Renal cortical epithelial cell (primary cell): Measurements from ENCODE around the gene SPINK1. TPM values are rescaled to one million over a fixed set of nuclear protein-coding genes. Genes with fewer than 3 reads are reported as not detected.
"Not testable (repeated sequence)": the region's sequence is repeated elsewhere in the genome, so short reads cannot be mapped to it uniquely, and the experiment has no call there.

Experiments used
- DNase-seq: peaks from one replicate; pipeline ENCODE4 v3.0.0-alpha.2; 2011; ENCODE audit warnings: low read depth
- total RNA-seq: library from RNA; depleted of rRNA; stranded (reverse); fragments of >200 nt; gene quantifications from 2 replicates; pipeline ENCODE4 v1.2.3, GENCODE V29; 2014

The SPINK1 gene
- total RNA-seq, 1 donor from 2014 or later = 0.40 TPM

DNA sequence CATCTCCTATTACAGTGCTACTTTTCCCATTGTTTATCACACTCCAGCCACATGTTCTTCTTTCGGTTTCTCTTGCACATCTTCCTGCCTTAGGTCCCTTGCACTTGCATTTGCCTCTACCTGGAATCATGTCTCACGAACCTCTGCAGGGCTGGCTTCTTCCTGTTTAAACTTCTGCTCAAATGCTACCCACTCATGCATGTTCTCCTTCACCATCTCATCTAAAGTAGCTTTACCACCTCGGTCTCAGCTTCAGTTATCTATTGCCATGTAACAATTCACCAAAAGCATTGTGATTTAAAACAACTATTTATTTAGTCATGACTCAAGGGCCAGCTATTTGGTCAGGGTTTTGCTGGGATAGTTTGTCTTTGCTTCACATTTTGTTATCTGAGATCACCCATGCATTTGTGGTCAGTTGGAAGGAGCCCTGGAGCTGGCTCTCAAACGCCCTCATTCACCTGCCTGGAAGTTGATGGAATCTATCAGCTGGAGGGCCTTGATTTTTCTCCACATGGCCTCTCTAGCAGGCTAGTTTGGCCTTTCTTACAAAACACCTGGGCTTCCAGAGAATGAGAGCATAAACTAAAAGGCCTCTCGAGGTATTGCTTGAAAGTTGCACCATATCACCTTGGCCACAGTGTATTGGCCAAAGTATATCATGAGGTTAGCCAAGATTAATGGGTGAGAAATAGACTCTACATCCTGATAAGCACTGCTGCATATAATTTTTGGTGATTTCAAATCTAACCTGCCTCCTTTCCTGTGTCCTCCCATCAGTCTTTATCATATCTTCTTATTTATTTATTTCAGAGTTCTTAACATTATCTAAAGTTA lies 21.4 kb downstream of the SPINK1 start:
- peak; percentile 69 for DNase-seq

DNA sequence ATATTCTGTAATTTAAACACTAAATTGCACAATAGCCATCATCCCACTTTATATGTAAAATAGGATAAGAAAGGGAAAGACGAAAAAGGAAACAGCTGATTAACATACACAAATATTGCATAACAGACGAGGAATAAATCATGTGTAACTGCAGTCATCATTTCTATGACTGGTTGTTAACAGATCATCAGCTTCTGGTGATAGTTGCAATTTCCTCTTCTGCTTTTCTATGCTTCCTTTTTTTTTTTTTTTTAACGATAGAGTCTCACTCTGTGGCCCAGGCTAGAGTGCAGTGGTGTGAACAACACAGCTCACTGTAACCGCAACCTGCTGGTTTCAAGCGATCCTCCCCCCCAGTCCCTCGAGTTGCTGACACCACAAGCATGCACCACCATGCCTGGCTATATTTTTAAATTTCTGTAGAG lies 26.4 kb downstream of the SPINK1 start:
- DNase-seq = no peak

GRCh38 chr5:147804334-147804733 lies 27.1 kb downstream of the SPINK1 start:
- peak; percentile 4 for DNase-seq

- DNase-seq = peak; percentile 6
Measured at GRCh38 chr5:147803926-147804325, 27.5 kb downstream of the SPINK1 start.

GRCh38 chr5:147803161-147803560 lies 28.3 kb downstream of the SPINK1 start:
- not testable (repeated sequence) for DNase-seq

- no peak for DNase-seq
Measured at GRCh38 chr5:147801461-147801860, 30.0 kb downstream of the SPINK1 start.

DNA sequence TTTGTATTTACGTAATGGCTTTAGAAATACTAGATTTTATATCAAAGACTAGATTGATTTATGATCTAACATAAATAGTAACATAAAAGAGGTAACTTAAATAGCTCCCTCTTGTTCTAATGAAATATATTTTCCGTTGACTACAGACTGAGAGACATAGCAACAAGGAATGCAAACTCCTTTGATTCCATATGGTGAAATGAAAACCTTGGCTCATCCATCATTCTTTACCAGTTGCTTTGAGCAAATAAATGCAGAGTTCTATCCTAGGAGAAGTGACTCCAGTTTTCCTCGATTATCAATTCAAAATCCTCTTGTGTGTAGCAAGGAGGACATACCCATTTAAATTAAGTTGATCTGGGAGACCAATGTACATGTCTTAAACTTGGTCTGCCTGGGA lies 31.0 kb downstream of the SPINK1 start:
- DNase-seq = no peak

- peak; percentile 4 for DNase-seq
Measured at GRCh38 chr5:147796556-147797308, 34.7 kb downstream of the SPINK1 start.

DNA sequence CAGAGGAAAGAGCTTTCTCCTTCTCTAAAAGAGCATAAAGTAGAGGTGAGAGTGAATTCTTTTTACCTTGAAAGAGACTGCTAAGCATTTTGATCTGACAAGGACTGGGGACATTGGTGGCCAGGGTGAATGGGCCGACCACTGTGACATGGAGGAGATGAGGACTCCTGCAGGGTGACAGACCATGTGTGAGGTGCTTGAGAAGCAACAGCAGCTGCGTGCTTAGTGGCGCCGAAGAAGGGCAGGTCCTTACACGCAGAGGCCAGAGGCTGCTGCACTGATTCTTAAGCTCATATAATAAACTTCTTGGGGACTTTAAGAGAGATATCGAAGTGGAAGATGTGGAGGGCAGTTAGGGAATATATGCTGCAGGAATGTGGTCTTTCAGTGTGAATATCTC lies 40.3 kb downstream of the SPINK1 start:
- no peak for DNase-seq

DNA sequence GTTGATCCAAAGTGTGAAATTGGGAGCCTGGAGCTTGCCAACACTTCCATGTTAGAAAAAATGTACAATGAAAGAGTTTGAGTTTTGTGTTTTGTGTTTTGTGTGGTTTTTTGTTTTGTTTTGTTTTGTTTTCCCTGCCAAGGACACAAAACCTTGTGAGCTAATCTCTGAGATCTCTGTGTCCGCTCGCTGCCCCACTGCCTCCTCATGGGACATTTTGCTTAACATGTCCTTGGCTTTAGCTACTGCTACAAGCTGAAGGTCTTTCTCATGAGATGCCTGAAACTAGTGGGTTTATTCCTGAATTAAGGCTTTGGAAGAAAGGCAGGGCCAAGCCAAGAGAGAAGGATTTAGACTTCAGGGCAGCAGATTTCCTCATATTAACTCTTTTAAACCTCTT lies 41.7 kb downstream of the SPINK1 start:
- DNase-seq = no peak

GRCh38 chr5:147788023-147788422 lies 43.4 kb downstream of the SPINK1 start:
- DNase-seq = no peak

- no peak for DNase-seq
Measured at GRCh38 chr5:147786142-147786541, 45.3 kb downstream of the SPINK1 start.

- no peak for DNase-seq
Measured at GRCh38 chr5:147784146-147784987, 47.1 kb downstream of the SPINK1 start.

DNA sequence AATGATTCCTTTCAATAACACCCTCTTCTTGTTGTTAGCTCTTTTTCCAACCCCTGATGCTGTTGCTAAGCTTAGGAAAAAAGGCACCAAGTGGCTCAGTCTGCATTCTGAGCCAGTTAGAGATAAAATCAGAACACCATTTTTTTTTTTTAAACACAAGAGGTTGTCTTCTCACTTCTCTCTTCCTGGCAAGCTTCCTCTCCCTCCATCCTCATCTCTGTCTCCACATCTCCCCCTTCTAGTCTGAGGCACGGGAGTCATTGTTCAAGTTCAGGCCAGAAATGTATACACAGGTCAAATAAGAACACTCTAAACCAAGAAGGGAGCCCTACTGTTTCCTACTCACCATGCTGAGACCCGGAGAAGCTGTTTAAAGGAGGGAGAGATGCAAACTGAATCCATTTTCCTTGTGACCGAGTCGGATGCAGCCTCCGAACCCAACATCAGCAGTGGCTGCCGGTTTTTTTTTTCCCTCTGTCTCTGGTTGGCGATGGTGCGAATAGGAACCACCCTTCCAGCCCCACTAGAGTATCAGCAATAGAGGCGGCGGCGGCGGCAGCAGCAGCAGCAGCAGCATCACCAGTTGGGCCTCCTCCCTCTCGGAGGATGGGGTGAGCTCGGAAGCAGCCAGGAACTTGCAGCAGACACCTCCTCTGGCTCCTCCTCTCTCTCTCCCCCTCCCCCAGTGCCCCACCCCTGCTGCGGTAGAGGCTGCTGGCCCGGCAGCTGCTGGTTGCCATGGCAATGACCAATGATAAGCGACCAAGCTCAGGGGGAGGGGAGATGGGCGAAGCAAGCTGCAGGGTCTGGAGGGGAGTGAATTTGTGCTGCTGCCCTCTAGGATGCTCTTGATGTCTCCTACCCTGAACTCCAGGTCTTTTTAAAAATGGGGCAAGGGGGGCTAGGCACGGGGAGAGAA lies 49.1 kb downstream of the SPINK1 start, which contains the start of gene JAKMIP2:
TSS of gene JAKMIP2 (minus strand) at position 619 of the 919 bp plus-strand sequence. CDS start 110,922 bp downstream, outside the sequence.
- no peak for DNase-seq

GRCh38 chr5:147780924-147781573 lies 50.4 kb downstream of the SPINK1 start:
- no peak for DNase-seq

GRCh38 chr5:147779694-147780093 lies 51.8 kb downstream of the SPINK1 start:
- no peak for DNase-seq

- DNase-seq = no peak
Measured at GRCh38 chr5:147776989-147777388, 54.5 kb downstream of the SPINK1 start.
